HEK293 (cell line): ENCODE results near the gene SSC4D.
"Not testable (repeated sequence)": the region's sequence is repeated elsewhere in the genome, so short reads cannot be mapped to it uniquely, and the experiment has no call there.

Experiments used
- CTCF ChIA-PET: fragments of 350-600 bp; formaldehyde crosslinking; extraction: SDS; loops from one replicate; lab custom pipeline; 2021; ENCODE audit warnings: antibody characterized with exemption; lab: Yijun Ruan, JAX
- POLR2A ChIA-PET: fragments of 300-600 bp; formaldehyde crosslinking; extraction: SDS; loops from one replicate; lab custom pipeline; 2020; ENCODE audit warnings: antibody characterized with exemption, inconsistent platforms; lab: Yijun Ruan, JAX
- H3K27ac ChIP-seq: fragments of 200-500 bp; sonication (Bioruptor generic); 2 replicates; pipeline ENCODE4 v1.5.1; 2014; ENCODE audit warnings: low read depth, low read length, control low read depth, inconsistent platforms; ENCODE audit errors: extremely low read depth
- H3K36me3 ChIP-seq, 2 experiments: fragments of 200-500 bp in 1 of 2; sonication (Bioruptor generic) in 1 of 2; 1 replicate in 1 of 2; 2 replicates in 1 of 2; pipeline ENCODE4 v1.5.1; 2014 to 2017; ENCODE audit warnings: inconsistent platforms in 2 of 2, low read length in 2 of 2; ENCODE audit not compliant: control insufficient read depth in 2 of 2, insufficient read depth in 1 of 2
- H3K4me1 ChIP-seq: fragments of 200-500 bp; sonication (Bioruptor generic); 2 replicates; pipeline ENCODE4 v1.5.1; 2014; ENCODE audit warnings: mild to moderate bottlenecking, low read length, inconsistent platforms; ENCODE audit not compliant: control insufficient read depth, insufficient read depth
- H3K4me3 ChIP-seq: 2 replicates; pipeline ENCODE4 v1.5.1; 2011; ENCODE audit warnings: low read depth, mild to moderate bottlenecking, control low read depth, low read length, moderate library complexity
- H3K9me3 ChIP-seq: fragments of 200-500 bp; sonication (Bioruptor generic); 2 replicates; pipeline ENCODE4 v1.5.1; 2014; ENCODE audit warnings: low read depth, low read length, inconsistent platforms; ENCODE audit not compliant: control insufficient read depth, insufficient read depth
- GLIS1 ChIP-seq: fragments of 450-650 bp; formaldehyde crosslinking; IDR thresholded peaks from 2 replicates; pipeline ENCODE4 v1.5.1; 2016; ENCODE audit warnings: missing biosample characterization, missing genetic modification characterization
- KLF7 ChIP-seq: fragments of 450-650 bp; formaldehyde crosslinking; IDR thresholded peaks from 2 replicates; pipeline ENCODE4 v1.5.1; 2016; ENCODE audit warnings: missing biosample characterization, missing genetic modification characterization, borderline replicate concordance
- REST ChIP-seq: fragments of 450-650 bp; formaldehyde crosslinking; IDR thresholded peaks from 2 replicates; pipeline ENCODE4 v1.5.1; 2016; ENCODE audit warnings: missing biosample characterization, missing genetic modification characterization
- ZEB2 ChIP-seq: fragments of 450-650 bp; formaldehyde crosslinking; IDR thresholded peaks from 2 replicates; pipeline ENCODE4 v1.5.1; 2016; ENCODE audit warnings: missing biosample characterization, missing genetic modification characterization
- ZFHX2 ChIP-seq: fragments of 450-650 bp; formaldehyde crosslinking; conservative IDR thresholded peaks from 2 replicates; pipeline ENCODE4 v1.5.1; 2016; ENCODE audit warnings: missing biosample characterization, missing genetic modification characterization
- ZIC2 ChIP-seq: fragments of 450-650 bp; formaldehyde crosslinking; IDR thresholded peaks from 2 replicates; pipeline ENCODE4 v1.5.1; 2016; ENCODE audit warnings: missing biosample characterization, missing genetic modification characterization
- ZNF114 ChIP-seq: fragments of 450-650 bp; formaldehyde crosslinking; IDR thresholded peaks from 2 replicates; pipeline ENCODE4 v1.5.0; 2017; ENCODE audit warnings: missing biosample characterization, missing genetic modification characterization
- ZNF121 ChIP-seq: fragments of 450-650 bp; formaldehyde crosslinking; IDR thresholded peaks from 2 replicates; pipeline ENCODE4 v1.5.1; 2016; ENCODE audit warnings: missing biosample characterization, missing genetic modification characterization
- ZNF155 ChIP-seq: fragments of 450-650 bp; formaldehyde crosslinking; IDR thresholded peaks from 2 replicates; pipeline ENCODE4 v1.5.1; 2016; ENCODE audit warnings: missing biosample characterization, missing genetic modification characterization
- ZNF362 ChIP-seq: fragments of 450-650 bp; formaldehyde crosslinking; IDR thresholded peaks from 2 replicates; pipeline ENCODE4 v1.5.1; 2016; ENCODE audit warnings: missing biosample characterization, missing genetic modification characterization
- ZNF449 ChIP-seq: fragments of 450-650 bp; formaldehyde crosslinking; IDR thresholded peaks from 2 replicates; pipeline ENCODE4 v1.5.1; 2017; ENCODE audit warnings: missing biosample characterization, mild to moderate bottlenecking, missing genetic modification characterization, moderate library complexity
- ZNF501 ChIP-seq: fragments of 450-650 bp; formaldehyde crosslinking; IDR thresholded peaks from 2 replicates; pipeline ENCODE4 v1.5.1; 2016; ENCODE audit warnings: missing biosample characterization, missing genetic modification characterization
- ZNF521 ChIP-seq: fragments of 450-650 bp; formaldehyde crosslinking; IDR thresholded peaks from 2 replicates; pipeline ENCODE4 v1.5.1; 2017; ENCODE audit warnings: missing biosample characterization, mild to moderate bottlenecking, missing genetic modification characterization
- ZNF600 ChIP-seq: fragments of 450-650 bp; formaldehyde crosslinking; IDR thresholded peaks from 2 replicates; pipeline ENCODE4 v1.5.1; 2016; ENCODE audit warnings: missing biosample characterization, missing genetic modification characterization

SSC4D gene

GRCh38 chr7:76425558-76425957 is 16.1 kb upstream of the SSC4D start:
- H3K9me3 ChIP-seq, H3K27ac ChIP-seq, H3K4me3 ChIP-seq, H3K36me3 ChIP-seq, H3K4me1 ChIP-seq: not testable (repeated sequence)
- CTCF ChIA-PET = interaction anchor here (1.0 kb wide), 1 partner anchor 8 kb away, joined by 3 read pairs; no protein-coding TSS in a partner anchor
- POLR2A ChIA-PET = interaction anchor here (1.0 kb wide), 1 partner anchor 67 kb away, joined by 3 read pairs; the partner anchor contains the start of gene YWHAG
- TF ChIP-seq ZNF121 (tag by site-specific recombination) = peak; percentile 48; the same call in 1 of the 2 replicates

GRCh38 chr7:76425156-76425555 is 15.7 kb upstream of the SSC4D start:
- Histone ChIP-seq H3K9me3 (no peaks in the 10 kb centered on the region), H3K36me3 (no peaks in the 10 kb centered on the region), H3K4me1 (no peaks in the 10 kb centered on the region), H3K27ac (no peak overlapping the region), H3K4me3 (no peak overlapping the region)
- ChIA-PET CTCF (interaction anchor here (0.6 to 1.0 kb wide), 3 partner anchors 8 to 247 kb away, joined by 3 to 4 read pairs (median 4); no protein-coding TSS in a partner anchor), POLR2A (interaction anchor here (1.0 kb wide), 1 partner anchor 66 kb away, joined by 3 read pairs; the partner anchor contains the start of gene YWHAG)
- TF ChIP-seq ZIC2 (tag by site-specific recombination) (no peak), ZNF114 (tag by site-specific recombination) (no peak)

GRCh38 chr7:76424413-76425111 is 15.1 kb upstream of the SSC4D start, which contains the start of gene ZP3:
TSS of gene ZP3 (plus strand) at chr7:76424950. CDS start at chr7:76424965, 15 bp downstream.
- H3K4me1 ChIP-seq = no peaks in the 10 kb centered on the region
- ChIA-PET POLR2A (interaction anchor here (1.4 kb wide), 1 partner anchor 65 kb away, joined by 6 read pairs; the partner anchor contains the start of gene YWHAG), CTCF (interaction anchor here (0.6 to 1.0 kb wide), 5 partner anchors 8 to 246 kb away, joined by 3 to 6 read pairs (median 4); no protein-coding TSS in a partner anchor)
- no peak within 1 kb of the TSS for H3K27ac ChIP-seq
- no peaks in the 10 kb centered on the region for H3K9me3 ChIP-seq
- H3K4me3 ChIP-seq = no peak within 1 kb of the TSS
- TF ChIP-seq ZNF521 (tag by site-specific recombination) (no peak), ZNF121 (tag by site-specific recombination) (peak; percentile 64; the same call in 1 of the 2 replicates)
- H3K36me3 ChIP-seq = no peaks in the 10 kb centered on the region

- ChIA-PET CTCF (interaction anchor here (0.6 to 1.0 kb wide), 3 partner anchors 9 to 93 kb away, joined by 3 to 6 read pairs (median 3); no protein-coding TSS in a partner anchor), POLR2A (interaction anchor here (0.5 to 1.4 kb wide), 2 partner anchors 39 to 64 kb away, joined by 3 to 6 read pairs; partner anchors contain the start of gene YWHAG)
- Histone ChIP-seq H3K9me3 (no peaks in the 10 kb centered on the region), H3K4me1 (no peaks in the 10 kb centered on the region), H3K36me3 (no peaks in the 10 kb centered on the region), H3K4me3 (no peak overlapping the region), H3K27ac (no peak overlapping the region)
- TF ChIP-seq ZNF501 (tag by site-specific recombination) (no peak), KLF7 (no peak), ZNF449 (tag by site-specific recombination) (no peak), ZNF155 (tag by site-specific recombination) (no peak), ZNF600 (tag by site-specific recombination) (no peak), ZEB2 (tag by site-specific recombination) (no peak), ZFHX2 (tag by site-specific recombination) (peak; percentile 37; the same call in 1 of the 2 replicates), ZNF521 (tag by site-specific recombination) (no peak), ZNF362 (tag by site-specific recombination) (no peak), GLIS1 (tag by site-specific recombination) (no peak), REST (tag by site-specific recombination) (peak; percentile 88), ZIC2 (tag by site-specific recombination) (peak; percentile 53; the same call in 1 of the 2 replicates)
Observed at GRCh38 chr7:76423666-76424412, 14.3 kb upstream of the SSC4D start.
